Keratinocyte (primary cell): ENCODE measurements around the gene CTPS2. TPM values are rescaled to one million over a fixed set of nuclear protein-coding genes. Genes with fewer than 3 reads are reported as not detected.

Experiments
- DNase-seq: peaks from one replicate; pipeline ENCODE4 v3.0.0-alpha.2; 2011; ENCODE audit warnings: low read depth, missing footprints, low spot score
- FAIRE-seq: peaks from 2 replicates; lab custom pipeline; 2011; peaks lifted over from hg19 to GRCh38; lab: Jason Lieb, UNC
- H2AFZ ChIP-seq: 2 replicates; pipeline ENCODE4 v1.6.0; 2012; ENCODE audit warnings: low read length, control low read depth, inconsistent platforms; ENCODE audit not compliant: control insufficient read depth
- H3K27ac ChIP-seq: 2 replicates; pipeline ENCODE4 v1.5.1; 2011; ENCODE audit warnings: low read length; ENCODE audit not compliant: control insufficient read depth, insufficient read depth
- H3K27me3 ChIP-seq: 3 replicates; pipeline ENCODE4 v1.6.0; 2011; ENCODE audit warnings: low read length; ENCODE audit not compliant: control insufficient read depth, insufficient read depth; ENCODE audit errors: extremely low read depth
- H3K36me3 ChIP-seq, 2 experiments: 2 replicates in 1 of 2; 3 replicates in 1 of 2; pipeline ENCODE4 v1.5.1; 2011; ENCODE audit warnings: low read length in 2 of 2, mild to moderate bottlenecking in 1 of 2; ENCODE audit not compliant: control insufficient read depth in 2 of 2, insufficient read depth in 2 of 2; ENCODE audit errors: extremely low read depth in 1 of 2
- H3K4me1 ChIP-seq: 3 replicates; pipeline ENCODE4 v1.5.1; 2011; ENCODE audit warnings: low read length; ENCODE audit not compliant: control insufficient read depth, insufficient read depth; ENCODE audit errors: extremely low read depth
- H3K4me2 ChIP-seq: 3 replicates; pipeline ENCODE4 v1.6.0; 2011; ENCODE audit warnings: low read depth, low read length; ENCODE audit not compliant: control insufficient read depth, insufficient read depth; ENCODE audit errors: extremely low read depth
- H3K4me3 ChIP-seq, 3 experiments: fragments of 200-600 bp in 1 of 3; sonication (generic) in 1 of 3; 2 replicates in 2 of 3; 3 replicates in 1 of 3; pipeline ENCODE4 v1.5.1; 2011 to 2016; ENCODE audit warnings: low read length in 3 of 3, mild to moderate bottlenecking in 3 of 3, control low read depth in 2 of 3, inconsistent platforms in 1 of 3, low read depth in 1 of 3, mixed read lengths in 1 of 3, mixed run types in 1 of 3, moderate library complexity in 1 of 3; ENCODE audit not compliant: control insufficient read depth in 2 of 3, insufficient read depth in 2 of 3; ENCODE audit errors: extremely low read depth in 1 of 3
- H3K79me2 ChIP-seq: 2 replicates; pipeline ENCODE4 v1.6.0; 2012; ENCODE audit warnings: low read length; ENCODE audit not compliant: control insufficient read depth, insufficient read depth
- H3K9ac ChIP-seq: 3 replicates; pipeline ENCODE4 v1.6.0; 2011; ENCODE audit warnings: low read length; ENCODE audit not compliant: control insufficient read depth, insufficient read depth; ENCODE audit errors: extremely low read depth
- H3K9me1 ChIP-seq: 3 replicates; pipeline ENCODE4 v1.6.0; 2011; ENCODE audit warnings: low read length; ENCODE audit not compliant: control insufficient read depth, insufficient read depth; ENCODE audit errors: extremely low read depth
- H3K9me3 ChIP-seq: 2 replicates; pipeline ENCODE4 v1.5.1; 2012; ENCODE audit warnings: low read depth, low read length; ENCODE audit not compliant: control insufficient read depth
- H4K20me1 ChIP-seq: 3 replicates; pipeline ENCODE4 v1.6.0; 2011; ENCODE audit warnings: low read length; ENCODE audit not compliant: control insufficient read depth, insufficient read depth; ENCODE audit errors: extremely low read depth
- EZH2 ChIP-seq: IDR thresholded peaks from one replicate; pipeline ENCODE4 v1.6.1; 2012; ENCODE audit warnings: inconsistent platforms, mild to moderate bottlenecking, low read length, moderate library complexity
- dilution Hi-C: fragments of 300-500 bp; cut with MboI; formaldehyde crosslinking; loops from one replicate; pipeline ENCODE4 v1.7.0; 2020; ENCODE audit warnings: low sequenced_read_pairs; ENCODE audit not compliant: extremely low pct_ligation_motif_present
- polyA plus RNA-seq, 5 experiments: library from polyadenylated mRNA; depleted of rRNA in 3 of 5; stranded (reverse) in 3 of 5; stranded (forward) in 1 of 5; unstranded in 1 of 5; fragments of >200 nt; gene quantifications; 1 replicate in 1 of 5; 2 replicates in 3 of 5; 3 replicates in 1 of 5; pipeline versions ENCODE4 v1.2.1 to v1.2.3, GENCODE V29; 2011 to 2012; ENCODE audit warnings: missing spikeins in 2 of 5, low read depth in 1 of 5, low replicate concordance in 1 of 5
- TF ChIP-seq, protein P1 (sequence below), 3 experiments: IDR thresholded peaks in 1 of 3; conservative IDR thresholded peaks in 1 of 3; optimal IDR thresholded peaks in 1 of 3; 2 replicates in 2 of 3; 3 replicates in 1 of 3; pipeline versions ENCODE3 to v1.5.1; 2011; ENCODE audit warnings: low read length in 3 of 3, mild to moderate bottlenecking in 3 of 3, moderate library complexity in 2 of 3, control low read depth in 1 of 3, inconsistent platforms in 1 of 3; ENCODE audit not compliant: insufficient read depth in 2 of 3; ENCODE audit errors: extremely low read depth in 1 of 3

The CTPS2 gene
- polyA plus RNA-seq, 1 donor (not counting 4 experiments of a cell fraction or from before 2014, with no cell fraction given): 12.3 TPM

GRCh38 chrX:16743604-16744325, 31.3 kb upstream of the CTPS2 start:
- Histone ChIP-seq H3K9me3 (no peaks in the 10 kb centered on the region), H3K4me3 (no peak overlapping the region), H4K20me1 (no peaks in the 10 kb centered on the region), H3K79me2 (no peaks in the 10 kb centered on the region), H3K9me1 (no peaks in the 10 kb centered on the region), H3K4me1 (peaks cover 12% of the 10 kb centered on the region), H3K9ac (no peak overlapping the region), H3K36me3 (peaks cover 23 to 28% of the 10 kb centered on the region in 2 experiments), H3K27ac (peak overlapping the region; percentile 24), H2AFZ (no peak overlapping the region), H3K27me3 (no peaks in the 10 kb centered on the region), H3K4me2 (no peak overlapping the region)
- FAIRE-seq (peak; percentile 96), DNase-seq (no peak)
- dilution Hi-C loops: no loop called here
- TF ChIP-seq EZH2: no peak
- TF ChIP-seq, protein P1, sequence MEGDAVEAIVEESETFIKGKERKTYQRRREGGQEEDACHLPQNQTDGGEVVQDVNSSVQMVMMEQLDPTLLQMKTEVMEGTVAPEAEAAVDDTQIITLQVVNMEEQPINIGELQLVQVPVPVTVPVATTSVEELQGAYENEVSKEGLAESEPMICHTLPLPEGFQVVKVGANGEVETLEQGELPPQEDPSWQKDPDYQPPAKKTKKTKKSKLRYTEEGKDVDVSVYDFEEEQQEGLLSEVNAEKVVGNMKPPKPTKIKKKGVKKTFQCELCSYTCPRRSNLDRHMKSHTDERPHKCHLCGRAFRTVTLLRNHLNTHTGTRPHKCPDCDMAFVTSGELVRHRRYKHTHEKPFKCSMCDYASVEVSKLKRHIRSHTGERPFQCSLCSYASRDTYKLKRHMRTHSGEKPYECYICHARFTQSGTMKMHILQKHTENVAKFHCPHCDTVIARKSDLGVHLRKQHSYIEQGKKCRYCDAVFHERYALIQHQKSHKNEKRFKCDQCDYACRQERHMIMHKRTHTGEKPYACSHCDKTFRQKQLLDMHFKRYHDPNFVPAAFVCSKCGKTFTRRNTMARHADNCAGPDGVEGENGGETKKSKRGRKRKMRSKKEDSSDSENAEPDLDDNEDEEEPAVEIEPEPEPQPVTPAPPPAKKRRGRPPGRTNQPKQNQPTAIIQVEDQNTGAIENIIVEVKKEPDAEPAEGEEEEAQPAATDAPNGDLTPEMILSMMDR (optimal IDR thresholded peaks at IDR 0.05 in 1 of 3, IDR thresholded peaks at IDR 0.05 in 1 of 3, conservative IDR thresholded peaks at IDR 0.05 in 1 of 3; ENCODE audit: extremely low read depth in 1 of 3, insufficient read depth in 2 of 3, low read length in 3 of 3): peak; percentile 49 to 75 (median 69)

- H3K9me3 ChIP-seq: no peaks in the 10 kb centered on the region
- dilution Hi-C loops: no loop called here
- H3K4me2 ChIP-seq: no peak overlapping the region
- no peak overlapping the region for H3K27ac ChIP-seq
- FAIRE-seq (no peak), DNase-seq (no peak)
- no peak overlapping the region for H2AFZ ChIP-seq
- H3K9me1 ChIP-seq: no peaks in the 10 kb centered on the region
- no peaks in the 10 kb centered on the region for H4K20me1 ChIP-seq
- no peaks in the 10 kb centered on the region for H3K27me3 ChIP-seq
- H3K4me3 ChIP-seq: no peak overlapping the region
- no peak overlapping the region for H3K9ac ChIP-seq
- TF ChIP-seq EZH2: no peak
- TF ChIP-seq, protein P1 (optimal IDR thresholded peaks at IDR 0.05 in 1 of 3, IDR thresholded peaks at IDR 0.05 in 1 of 3, conservative IDR thresholded peaks at IDR 0.05 in 1 of 3; ENCODE audit: extremely low read depth in 1 of 3, insufficient read depth in 2 of 3, low read length in 3 of 3): no peak
- H3K4me1 ChIP-seq: peaks cover 12% of the 10 kb centered on the region
- H3K36me3 ChIP-seq: peaks cover 14 to 27% of the 10 kb centered on the region in 2 experiments
- no peaks in the 10 kb centered on the region for H3K79me2 ChIP-seq
Measured at GRCh38 chrX:16739574-16739973, 27.1 kb upstream of the CTPS2 start.
